GM20000 (cell line): ENCODE results near the gene PTH1R.
A peak's percentile ranks its signal among the peaks of the same experiment; 100 is the strongest.

ENCODE experiments used
- DNase-seq: peaks from one replicate; pipeline ENCODE4 v3.0.0; 2012; ENCODE audit warnings: low spot score
- TF ChIP-seq, protein P1 (sequence below): IDR thresholded peaks from 2 replicates; pipeline ENCODE4 v1.5.1; 2012; ENCODE audit warnings: mild to moderate bottlenecking, control low read depth; ENCODE audit errors: extremely low read depth, missing control alignments

The PTH1R gene

DNA sequence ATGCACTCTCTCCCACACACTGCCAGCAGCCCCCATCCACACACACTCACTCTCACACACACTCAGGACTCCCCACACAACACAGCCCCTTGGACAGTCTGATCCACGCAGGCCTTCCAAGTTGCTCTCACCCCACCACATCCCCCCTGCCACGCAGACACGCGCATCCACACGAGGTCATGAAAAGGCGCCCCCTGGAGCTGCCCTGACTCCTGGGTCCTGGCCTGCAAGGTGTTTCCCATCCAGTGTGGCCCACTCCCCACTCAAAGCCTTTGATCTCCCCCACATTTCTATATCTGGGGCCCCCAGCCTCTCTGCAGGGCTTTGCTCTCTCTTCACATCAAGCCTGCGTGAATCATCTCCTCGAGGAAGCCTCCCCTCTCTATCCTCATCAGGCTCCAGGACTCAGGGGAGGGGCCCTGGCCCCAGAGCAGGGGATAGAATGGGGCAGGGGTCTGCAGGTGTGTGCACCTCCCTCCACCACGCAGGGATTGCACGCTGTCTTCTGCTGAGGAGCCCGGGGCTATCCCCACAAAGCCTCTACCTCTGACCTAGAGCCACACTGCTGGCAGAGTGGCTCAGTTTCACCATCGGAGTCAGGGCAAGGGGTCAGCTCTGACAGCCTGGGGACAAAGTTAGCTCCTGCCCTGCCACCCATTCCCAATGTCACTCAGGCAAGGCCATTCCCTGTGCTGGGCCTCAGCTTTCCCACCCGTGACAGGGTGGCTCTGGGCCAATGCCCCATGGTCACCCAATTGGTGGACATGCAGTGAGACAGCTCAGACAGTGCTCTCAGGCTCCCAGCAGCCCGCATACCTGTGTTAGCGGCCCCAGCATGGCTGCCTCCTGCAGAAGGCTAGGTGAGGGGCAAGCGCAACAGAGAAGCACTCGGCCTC lies 20.7 kb upstream of the PTH1R start:
- no peak for DNase-seq
- TF ChIP-seq, protein P1, sequence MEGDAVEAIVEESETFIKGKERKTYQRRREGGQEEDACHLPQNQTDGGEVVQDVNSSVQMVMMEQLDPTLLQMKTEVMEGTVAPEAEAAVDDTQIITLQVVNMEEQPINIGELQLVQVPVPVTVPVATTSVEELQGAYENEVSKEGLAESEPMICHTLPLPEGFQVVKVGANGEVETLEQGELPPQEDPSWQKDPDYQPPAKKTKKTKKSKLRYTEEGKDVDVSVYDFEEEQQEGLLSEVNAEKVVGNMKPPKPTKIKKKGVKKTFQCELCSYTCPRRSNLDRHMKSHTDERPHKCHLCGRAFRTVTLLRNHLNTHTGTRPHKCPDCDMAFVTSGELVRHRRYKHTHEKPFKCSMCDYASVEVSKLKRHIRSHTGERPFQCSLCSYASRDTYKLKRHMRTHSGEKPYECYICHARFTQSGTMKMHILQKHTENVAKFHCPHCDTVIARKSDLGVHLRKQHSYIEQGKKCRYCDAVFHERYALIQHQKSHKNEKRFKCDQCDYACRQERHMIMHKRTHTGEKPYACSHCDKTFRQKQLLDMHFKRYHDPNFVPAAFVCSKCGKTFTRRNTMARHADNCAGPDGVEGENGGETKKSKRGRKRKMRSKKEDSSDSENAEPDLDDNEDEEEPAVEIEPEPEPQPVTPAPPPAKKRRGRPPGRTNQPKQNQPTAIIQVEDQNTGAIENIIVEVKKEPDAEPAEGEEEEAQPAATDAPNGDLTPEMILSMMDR: no peak

DNA sequence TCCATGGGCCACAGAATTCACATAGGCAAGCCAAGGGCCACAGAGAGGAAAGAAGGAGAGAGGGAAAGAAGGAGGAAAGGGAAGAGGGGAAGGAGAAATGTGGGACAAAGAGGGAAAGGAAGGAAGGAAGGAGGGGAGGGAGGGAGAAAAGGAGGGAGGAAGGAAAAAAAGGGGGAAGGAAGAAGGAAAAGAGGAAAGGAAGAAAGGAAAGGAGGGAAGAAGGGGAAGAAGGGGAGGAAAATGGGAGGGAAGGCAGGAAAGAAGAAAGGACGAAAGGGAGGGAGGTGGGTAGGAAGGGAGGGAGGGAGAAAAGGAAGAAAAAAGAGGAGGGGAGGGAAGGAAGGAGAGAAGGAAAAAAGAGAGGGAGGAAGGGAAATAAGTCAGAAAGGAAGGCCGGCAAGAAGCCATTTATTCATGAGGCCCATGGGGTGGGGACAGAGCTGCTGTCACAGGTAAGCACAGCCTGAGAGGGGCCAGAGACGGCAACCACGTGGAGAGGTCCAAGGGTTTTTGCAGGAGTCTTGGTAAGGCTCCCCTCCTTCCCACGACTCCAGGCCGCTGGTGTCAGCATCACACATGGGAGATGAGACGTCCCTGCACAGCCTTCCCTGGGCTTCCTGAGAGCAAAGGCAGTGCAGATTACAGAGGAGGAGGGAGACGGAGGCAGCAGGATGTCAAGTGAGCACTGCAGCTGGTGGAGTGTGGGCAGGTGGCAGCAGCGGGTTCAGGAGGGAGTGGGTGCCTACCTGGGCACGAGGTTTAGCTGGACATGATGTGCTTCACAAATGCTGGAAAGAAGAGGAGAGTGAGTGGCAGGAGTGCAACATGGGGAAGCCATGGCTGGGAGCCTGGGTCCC lies 19.8 kb upstream of the PTH1R start:
- TF ChIP-seq, protein P1: no peak
- DNase-seq: no peak

DNA sequence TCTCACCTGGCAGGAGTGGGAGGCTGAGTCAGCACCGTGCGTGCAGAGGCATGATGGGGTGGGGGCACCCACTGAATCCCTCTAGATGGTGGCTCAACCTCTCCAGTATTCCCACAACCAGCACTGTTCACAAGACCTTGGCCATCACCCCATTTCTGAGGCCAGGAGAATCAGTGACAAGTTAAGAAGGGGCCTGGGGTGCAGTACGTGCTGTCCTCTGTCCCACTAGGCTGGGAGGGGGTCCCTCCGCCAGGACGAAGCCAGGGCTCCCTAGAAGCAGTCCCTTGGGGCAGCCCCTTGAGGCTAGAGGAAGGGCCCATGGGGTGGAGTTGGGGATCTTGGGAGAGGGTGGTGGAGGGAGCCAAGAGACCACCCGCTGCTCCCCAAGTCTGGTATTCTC lies 19.1 kb upstream of the PTH1R start:
- DNase-seq: no peak
- TF ChIP-seq, protein P1: no peak

DNA sequence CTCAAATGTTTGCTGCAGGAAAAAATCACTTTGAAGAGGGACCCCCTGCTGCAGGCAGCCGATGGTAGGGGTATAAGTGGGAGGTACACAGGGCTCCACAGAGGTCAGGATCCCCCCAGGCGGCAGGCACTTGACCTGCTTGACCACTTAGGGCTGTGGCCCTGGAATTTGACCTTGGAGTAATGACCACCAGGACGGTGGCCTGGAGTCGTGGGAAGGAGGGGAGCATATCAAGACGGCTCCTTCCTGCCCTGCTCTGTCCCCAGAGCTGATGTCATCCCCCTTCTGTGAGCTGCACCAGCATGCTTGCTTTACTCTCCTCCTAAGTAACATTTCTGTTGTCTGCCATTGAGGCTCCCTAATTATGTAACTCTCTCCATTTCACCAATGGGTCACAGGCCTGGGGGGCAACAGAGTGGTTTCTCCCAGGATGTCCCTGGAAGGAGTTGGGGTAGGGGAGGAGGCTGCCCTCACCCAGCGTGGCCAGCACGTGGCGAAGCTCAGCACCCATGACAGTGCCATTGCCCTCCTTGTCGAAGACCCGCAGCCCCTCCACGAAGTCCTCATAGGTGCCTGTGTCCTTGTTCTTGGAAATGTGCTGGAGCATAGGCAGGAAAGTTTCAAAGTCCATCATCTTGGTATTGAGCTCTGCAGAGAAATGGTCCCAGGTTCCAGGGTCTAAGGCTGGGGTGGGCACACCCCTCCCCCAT lies 18.4 kb upstream of the PTH1R start:
- DNase-seq: no peak
- TF ChIP-seq, protein P1: no peak

DNA sequence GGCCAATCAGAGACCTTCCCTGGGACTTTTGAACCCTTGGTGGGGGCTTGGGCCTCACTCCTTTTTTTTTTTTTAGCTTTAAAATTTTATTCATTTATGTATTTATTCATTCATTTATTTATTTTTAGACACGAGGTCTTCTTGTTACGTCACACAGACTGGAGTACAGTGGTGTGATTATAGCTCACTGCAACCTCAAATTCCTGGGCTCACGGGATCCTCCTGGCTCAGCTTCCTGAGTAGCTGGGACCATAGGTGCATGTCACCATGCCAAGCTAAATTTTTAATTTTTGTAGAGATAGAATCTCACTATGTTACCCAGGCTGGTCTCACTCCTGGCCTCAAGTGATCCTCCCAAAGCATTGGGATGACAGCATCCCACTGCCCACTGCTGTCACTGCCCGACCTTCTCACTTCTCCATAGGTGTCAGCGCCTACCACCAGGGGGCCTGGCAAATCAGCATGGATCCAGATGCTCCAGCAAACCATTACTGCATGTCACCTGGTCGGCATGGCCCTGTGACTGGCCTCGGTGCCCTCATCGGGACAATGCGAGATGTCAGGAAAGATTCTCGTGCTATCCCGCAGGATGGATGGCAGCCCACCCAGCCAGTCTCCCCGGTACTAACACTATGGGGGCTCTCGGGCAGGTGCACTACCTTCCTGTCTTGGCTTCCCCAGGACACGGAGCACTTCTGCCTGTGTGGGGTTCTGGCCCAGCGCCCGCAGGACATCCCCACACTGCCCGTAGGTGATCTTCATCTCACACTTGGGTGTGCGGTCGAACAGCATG lies 17.3 kb upstream of the PTH1R start:
- TF ChIP-seq, protein P1: peak; percentile 25
- no peak for DNase-seq

DNA sequence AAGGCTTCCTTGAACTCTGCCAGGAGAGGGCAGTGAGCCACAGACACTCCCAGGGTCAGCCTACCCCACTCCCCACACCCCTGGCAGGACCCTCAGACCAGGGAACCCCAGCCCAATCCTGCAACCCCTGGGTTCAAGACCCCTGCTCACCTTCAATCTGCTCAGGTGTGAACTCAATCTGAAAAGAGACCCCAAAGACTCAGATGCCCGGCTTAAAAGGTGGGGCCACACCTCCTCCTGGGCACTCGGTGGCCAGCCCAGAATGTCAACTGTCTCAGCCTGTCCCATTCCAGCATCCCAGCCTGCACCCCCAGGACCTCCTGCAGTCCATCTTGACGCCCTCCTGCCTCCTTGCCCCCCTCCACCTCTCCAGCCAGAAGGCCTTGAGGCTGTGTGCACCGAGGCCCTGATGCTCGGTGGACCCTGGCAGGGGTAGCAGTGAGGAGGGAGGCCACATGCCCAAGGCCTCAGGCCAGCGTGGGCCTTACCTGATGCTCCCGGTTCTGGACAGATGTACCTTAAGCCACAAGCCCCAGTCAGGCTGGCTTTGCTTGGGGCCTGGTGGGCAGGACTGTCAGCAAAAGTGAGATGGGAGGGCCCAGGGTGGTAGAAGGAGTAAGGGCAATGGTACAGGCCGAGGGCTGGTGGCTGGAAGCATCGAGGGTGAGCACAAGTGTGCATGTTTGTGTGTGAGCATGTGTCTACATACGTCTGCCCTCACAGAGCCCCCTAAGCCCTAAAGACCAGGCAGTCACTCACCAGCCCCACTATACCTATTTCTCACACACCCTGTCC lies 16.5 kb upstream of the PTH1R start:
- TF ChIP-seq, protein P1: no peak
- no peak for DNase-seq
